HepG2 (cell line): ENCODE measurements around the gene ST7L.

ENCODE experiments used
- ASH2L ChIP-seq: fragments of 300-600, 200-600 bp; sonication (generic); IDR thresholded peaks from 2 replicates; pipeline ENCODE4 v1.7.0; 2017; ENCODE audit warnings: low read depth, mild to moderate bottlenecking, moderate library complexity, mixed read lengths, low read length; ENCODE audit not compliant: insufficient read length
- RBM22 ChIP-seq: fragments of 200-400 bp; formaldehyde crosslinking; optimal IDR thresholded peaks from 2 replicates; pipeline ENCODE3; 2017; ENCODE audit warnings: mild to moderate bottlenecking, low read length, moderate library complexity
- ZNF160 ChIP-seq: sonication (generic); formaldehyde crosslinking; IDR thresholded peaks from 2 replicates; pipeline ENCODE4 v1.8.0; 2022; ENCODE audit warnings: mild to moderate bottlenecking, inconsistent platforms, missing genetic modification reagents
- ZNF33B ChIP-seq: sonication (generic); formaldehyde crosslinking; IDR thresholded peaks from 2 replicates; pipeline ENCODE4 v1.5.1; 2020; ENCODE audit warnings: mild to moderate bottlenecking, missing genetic modification reagents
- ZNF788 ChIP-seq: sonication (generic); formaldehyde crosslinking; IDR thresholded peaks from 2 replicates; pipeline ENCODE4 v1.5.0; 2020; ENCODE audit warnings: mild to moderate bottlenecking, missing genetic modification reagents, borderline replicate concordance
- TF ChIP-seq, protein P1 (sequence below), 2 experiments: IDR thresholded peaks; 2 replicates each; pipeline ENCODE4 v1.6.1; 2011 to 2012; ENCODE audit warnings: low read length in 2 of 2, borderline replicate concordance in 1 of 2, low read depth in 1 of 2, mild to moderate bottlenecking in 1 of 2, moderate library complexity in 1 of 2

DNA sequence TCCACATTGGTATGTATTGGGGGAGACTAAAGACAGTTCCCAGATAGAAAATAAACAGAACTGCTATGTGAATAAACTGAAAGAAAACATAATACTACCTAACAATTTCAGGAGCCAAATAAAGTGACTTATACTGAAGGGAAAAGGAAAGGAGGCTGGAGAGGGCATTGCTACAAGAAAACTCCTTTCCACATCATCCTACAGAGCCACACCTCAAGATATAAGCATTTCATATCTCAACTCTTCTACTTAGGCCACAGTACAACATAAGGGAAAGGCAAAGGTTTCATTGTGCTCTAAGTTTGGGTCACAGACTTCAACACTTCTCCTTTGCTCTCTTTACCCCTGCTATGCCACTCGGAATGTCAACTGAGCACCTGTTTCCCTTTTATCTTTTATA, 54.9 kb downstream of the ST7L start:
- TF ChIP-seq ASH2L: no peak
- TF ChIP-seq ZNF160: no peak
- no peak for TF ChIP-seq ZNF788 (CRISPR knock-in tag)
- TF ChIP-seq, protein P1, sequence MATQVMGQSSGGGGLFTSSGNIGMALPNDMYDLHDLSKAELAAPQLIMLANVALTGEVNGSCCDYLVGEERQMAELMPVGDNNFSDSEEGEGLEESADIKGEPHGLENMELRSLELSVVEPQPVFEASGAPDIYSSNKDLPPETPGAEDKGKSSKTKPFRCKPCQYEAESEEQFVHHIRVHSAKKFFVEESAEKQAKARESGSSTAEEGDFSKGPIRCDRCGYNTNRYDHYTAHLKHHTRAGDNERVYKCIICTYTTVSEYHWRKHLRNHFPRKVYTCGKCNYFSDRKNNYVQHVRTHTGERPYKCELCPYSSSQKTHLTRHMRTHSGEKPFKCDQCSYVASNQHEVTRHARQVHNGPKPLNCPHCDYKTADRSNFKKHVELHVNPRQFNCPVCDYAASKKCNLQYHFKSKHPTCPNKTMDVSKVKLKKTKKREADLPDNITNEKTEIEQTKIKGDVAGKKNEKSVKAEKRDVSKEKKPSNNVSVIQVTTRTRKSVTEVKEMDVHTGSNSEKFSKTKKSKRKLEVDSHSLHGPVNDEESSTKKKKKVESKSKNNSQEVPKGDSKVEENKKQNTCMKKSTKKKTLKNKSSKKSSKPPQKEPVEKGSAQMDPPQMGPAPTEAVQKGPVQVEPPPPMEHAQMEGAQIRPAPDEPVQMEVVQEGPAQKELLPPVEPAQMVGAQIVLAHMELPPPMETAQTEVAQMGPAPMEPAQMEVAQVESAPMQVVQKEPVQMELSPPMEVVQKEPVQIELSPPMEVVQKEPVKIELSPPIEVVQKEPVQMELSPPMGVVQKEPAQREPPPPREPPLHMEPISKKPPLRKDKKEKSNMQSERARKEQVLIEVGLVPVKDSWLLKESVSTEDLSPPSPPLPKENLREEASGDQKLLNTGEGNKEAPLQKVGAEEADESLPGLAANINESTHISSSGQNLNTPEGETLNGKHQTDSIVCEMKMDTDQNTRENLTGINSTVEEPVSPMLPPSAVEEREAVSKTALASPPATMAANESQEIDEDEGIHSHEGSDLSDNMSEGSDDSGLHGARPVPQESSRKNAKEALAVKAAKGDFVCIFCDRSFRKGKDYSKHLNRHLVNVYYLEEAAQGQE (IDR thresholded peaks at IDR 0.05; ENCODE audit: borderline replicate concordance in 1 of 2, low read depth in 1 of 2, low read length in 2 of 2): no peak
- TF ChIP-seq RBM22: no peak
- TF ChIP-seq ZNF33B (CRISPR knock-in tag): no peak
